GM21576 (cell line): ENCODE measurements around the gene GPATCH1.
A peak's percentile ranks its signal among the peaks of the same experiment; 100 is the strongest.
"Not testable (repeated sequence)": the region's sequence is repeated elsewhere in the genome, so short reads cannot be mapped to it uniquely, and the experiment has no call there.

Experiments used
- ATAC-seq: cut with Tn5 transposase; IDR thresholded peaks from one replicate; pipeline ENCODE4 v1.9.1; 2021; ENCODE audit warnings: mild to moderate bottlenecking, moderate library complexity; ENCODE audit not compliant: unreplicated experiment

GPATCH1 gene

DNA sequence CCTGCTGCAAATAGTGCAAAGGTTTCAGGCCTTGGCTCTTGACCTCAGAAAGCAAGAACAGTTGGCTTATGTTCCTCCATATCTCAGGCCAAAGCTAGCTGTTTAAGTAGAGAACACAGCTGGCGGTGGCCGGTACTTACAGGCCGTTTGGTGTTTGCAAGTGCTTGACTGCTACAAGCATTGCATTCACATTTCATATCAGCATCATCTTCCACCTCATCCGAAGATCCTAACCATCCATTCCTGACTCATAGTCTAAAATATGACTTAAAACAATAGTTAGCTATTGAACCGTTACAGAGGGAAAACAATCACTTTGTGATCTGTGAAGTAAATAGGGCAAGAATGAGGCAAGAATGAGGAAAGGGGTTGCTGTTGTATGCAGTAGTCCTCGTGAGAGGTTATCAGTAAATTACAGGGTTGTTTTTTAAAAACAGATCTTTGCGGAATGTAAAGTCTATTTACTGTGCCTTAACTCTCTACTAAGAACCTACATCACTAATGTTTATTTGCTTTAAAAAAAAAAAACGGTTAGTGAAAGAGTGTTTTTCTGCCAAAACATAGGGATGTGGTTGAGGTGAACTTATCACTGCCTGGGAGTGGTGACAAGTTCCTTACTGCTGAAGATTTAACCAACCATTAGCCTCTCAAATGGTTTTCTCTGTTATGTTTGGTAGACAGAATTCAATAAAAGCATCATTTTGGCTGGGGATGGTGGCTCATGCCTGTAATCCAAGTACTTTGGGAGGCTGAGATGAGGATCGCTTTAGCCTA, 29.3 kb downstream of the GPATCH1 start:
- ATAC-seq: no peak

DNA sequence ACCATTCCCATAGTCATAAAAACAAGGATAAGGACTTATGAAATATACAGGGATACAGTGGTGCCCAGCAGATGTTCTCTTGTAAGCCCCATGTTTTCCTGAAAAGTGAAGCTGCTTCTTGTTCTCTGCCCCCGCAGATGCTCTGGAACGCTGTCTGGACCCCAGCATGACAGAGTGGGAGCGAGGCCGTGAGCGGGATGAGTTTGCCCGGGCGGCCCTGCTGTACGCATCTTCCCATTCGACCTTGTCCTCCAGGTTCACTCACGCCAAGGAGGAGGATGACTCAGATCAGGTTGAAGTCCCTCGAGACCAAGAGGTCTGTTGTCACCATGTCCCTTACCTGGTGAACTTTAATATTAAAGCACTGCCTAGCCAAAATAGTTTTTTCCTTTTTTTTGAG, 30.6 kb downstream of the GPATCH1 start:
- ATAC-seq: no peak

DNA sequence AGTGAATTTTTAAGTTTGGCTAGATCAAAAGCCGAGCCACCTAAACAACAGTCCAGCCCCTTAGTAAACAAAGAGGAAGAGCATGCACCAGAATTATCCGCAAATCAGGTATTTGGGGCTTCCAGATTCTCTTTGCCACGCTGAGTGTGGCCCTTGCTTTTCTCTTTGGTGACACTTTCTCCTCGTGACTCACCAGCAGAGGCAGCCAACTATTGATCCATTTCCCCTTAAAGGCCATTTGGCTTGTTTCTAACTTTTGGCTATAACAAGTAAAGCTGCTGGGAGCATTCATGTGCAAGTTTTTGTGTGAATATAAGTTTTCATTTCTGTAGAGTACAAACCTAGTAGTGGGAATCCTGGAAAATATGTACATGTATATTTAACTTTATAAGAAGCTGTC, 33.3 kb downstream of the GPATCH1 start:
- no peak for ATAC-seq

DNA sequence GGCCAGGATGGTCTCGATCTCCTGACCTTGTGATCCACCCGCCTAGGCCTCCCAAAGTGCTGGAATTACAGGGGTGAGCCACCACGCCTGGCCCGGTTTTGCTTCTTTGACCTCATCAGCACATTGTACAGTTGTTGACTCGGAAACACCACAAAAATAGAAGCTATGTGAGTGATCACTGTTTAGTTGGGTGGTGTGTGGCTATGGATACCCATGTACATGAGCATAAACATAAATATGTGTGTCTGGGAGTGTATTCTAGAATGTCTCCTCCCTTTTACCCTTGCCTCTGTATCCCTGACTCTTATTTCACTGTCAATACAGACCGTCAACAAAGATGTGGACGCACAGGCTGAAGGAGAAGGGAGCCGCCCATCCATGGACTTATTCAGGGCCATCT, 36.5 kb downstream of the GPATCH1 start:
- no peak for ATAC-seq

- ATAC-seq: no peak
Observed at GRCh38 chr19:33118643-33119042, 37.7 kb downstream of the GPATCH1 start.

DNA sequence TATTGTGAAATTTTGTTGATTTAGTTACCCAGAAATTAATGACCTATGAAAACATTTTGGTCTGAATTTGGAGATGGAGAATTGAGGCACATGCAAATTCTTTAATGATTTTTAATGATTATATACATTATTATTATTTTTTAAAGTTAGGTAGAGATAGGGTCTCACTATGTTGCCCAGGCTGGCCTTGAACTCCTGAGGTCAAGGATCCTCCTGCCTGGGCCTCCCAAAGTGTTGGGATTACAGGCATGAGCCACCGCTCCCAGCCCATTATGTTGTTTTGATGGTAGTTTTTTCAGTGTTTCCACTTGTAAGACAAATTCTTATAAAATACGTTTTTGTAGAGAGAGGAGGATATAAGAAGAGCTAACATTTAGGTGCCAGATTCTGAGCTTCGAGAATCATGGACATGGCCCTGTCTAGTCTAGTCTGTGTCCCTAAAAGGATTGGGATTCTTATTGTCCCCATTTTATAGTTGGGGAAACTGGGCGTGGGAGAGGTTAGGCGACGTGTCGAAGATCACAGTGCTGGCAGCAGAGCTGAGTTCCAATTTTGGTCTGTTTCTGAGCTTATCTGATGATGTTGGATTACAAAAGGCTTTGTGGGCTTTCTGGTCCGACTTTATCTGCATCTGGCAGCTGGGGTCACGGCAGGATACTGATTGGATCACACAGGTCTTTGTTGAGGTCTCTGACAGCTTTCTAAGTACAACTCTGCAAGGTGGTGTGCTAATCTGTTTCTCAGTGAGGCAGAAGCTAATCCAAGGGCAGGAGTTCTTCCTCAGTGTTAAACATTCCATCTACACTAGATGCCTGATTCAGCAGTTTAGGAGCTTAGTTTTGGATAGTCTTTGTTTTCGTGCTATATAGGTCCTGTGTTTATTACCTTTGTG, 43.5 kb downstream of the GPATCH1 start:
- ATAC-seq: no peak

DNA sequence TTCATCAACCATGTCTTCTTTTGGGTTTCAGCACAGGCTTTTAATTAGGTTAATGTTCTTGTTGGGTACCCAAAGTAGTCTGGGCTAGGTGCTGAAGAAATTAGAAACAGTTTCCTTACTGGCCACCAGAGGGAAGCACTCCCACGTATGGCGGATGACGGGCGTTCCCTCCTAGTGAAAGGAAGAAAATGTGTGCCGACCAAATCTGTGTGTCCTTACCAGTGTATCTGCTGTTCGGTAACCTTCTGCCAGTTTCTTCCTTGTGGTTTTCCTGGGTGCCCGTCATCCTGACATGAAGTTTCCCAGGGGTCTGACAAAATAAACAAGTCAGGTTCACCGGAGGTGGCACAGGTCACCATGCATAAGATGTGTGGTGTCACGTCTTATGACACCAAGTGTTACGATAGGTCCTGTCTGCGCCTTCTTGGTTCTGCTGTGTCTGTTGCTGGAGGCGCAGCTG, 45.0 kb downstream of the GPATCH1 start:
- peak; percentile 56 for ATAC-seq

DNA sequence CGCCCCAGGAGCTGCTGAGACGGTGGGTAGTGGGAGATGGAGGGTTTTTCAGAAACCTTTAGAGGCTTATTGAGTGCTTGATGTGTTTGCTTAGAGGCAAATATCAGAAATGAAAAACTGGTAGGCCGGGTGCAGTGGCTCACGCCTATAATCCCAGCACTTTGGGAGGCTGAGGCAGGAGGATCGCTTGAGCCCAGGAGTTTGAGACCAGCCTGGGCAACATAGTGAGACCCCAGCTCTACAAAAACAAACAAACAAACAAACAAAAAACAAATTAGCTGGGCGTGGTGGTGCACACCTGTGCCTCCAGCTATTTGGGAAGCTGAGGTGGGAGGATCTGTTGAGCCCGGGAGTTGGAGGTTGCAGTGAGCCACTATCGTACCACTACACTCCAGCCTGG, 45.7 kb downstream of the GPATCH1 start:
- not testable (repeated sequence) for ATAC-seq

DNA sequence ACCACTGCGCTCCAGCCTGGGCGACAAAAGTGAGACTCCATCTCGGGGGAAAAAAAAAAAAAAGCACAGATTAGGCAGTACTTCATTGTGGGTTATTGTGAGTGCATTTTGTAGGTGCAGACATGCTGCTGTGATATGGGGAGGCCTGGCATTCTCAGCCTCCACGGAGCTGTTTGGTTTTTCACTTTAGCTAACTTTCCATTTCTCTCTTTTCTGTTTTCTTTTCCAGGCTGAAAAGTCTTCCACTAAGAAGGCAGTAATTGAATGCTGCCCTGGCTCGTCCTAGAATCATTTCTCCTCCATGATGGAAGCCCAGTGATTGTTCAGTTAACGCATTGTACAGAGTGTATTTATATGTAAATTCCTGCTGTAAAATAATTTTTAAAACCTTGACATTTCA, 48.9 kb downstream of the GPATCH1 start:
- no peak for ATAC-seq

DNA sequence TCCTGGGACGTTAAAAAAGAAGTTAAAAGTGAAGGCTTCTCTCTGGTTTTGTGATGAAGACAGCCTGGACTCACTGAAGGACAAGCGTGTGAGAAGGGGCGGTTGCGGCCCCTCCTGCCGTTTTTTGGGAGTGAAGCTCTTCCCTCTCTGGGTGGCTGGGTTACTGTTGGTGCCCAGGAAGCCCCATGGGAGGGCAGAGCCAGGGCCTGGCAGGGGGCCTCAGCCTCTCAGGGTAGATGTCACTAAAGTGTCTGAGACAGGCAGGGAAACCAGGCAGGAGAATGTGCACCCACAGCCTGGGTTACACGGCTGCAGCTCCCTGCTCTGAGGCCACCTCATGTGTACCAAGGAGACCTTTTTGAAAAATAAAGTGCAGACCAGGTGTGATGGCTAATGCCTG, 49.5 kb downstream of the GPATCH1 start:
- ATAC-seq: no peak

DNA sequence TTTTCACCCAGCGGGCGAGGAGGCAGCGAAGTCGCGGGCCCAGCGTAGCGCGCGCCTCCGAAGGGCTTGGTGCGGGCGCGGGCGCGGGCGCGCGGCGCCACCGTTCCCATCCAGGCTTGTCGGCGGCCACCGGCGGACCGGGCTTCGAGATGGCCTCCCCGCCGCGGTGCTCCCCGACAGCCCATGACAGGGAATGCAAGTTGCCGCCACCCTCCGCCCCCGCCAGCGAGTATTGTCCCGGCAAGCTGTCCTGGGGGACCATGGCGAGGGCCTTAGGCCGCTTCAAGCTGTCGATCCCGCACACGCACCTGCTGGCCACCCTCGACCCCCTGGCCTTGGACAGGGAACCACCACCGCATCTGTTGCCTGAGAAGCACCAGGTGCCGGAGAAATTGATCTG, 51.0 kb downstream of the GPATCH1 start, which contains the start of gene WDR88:
TSS of gene WDR88 (plus strand) at position 94 of the 400 bp plus-strand sequence. CDS start at position 150, 56 bp downstream.
- ATAC-seq: no peak

DNA sequence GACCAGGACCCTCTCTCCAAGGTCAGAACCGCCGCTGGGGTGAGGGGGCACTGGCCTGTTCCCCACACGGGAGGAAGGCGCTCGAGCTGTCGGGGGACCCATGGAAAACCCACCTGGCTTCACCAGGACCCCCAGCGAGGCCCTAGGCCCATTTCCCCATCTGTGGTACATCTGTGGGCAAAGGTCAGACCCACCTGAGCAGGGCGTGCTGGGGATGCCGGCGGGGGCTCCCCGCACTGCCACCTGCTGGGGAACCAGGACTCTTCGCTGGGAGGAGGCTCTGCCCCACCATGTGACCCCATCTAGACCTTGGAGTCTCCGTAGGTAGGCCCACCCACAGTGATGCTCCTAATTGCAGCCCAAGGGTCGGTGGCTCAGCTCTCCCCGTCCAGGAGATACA, 51.4 kb downstream of the GPATCH1 start:
- no peak for ATAC-seq

DNA sequence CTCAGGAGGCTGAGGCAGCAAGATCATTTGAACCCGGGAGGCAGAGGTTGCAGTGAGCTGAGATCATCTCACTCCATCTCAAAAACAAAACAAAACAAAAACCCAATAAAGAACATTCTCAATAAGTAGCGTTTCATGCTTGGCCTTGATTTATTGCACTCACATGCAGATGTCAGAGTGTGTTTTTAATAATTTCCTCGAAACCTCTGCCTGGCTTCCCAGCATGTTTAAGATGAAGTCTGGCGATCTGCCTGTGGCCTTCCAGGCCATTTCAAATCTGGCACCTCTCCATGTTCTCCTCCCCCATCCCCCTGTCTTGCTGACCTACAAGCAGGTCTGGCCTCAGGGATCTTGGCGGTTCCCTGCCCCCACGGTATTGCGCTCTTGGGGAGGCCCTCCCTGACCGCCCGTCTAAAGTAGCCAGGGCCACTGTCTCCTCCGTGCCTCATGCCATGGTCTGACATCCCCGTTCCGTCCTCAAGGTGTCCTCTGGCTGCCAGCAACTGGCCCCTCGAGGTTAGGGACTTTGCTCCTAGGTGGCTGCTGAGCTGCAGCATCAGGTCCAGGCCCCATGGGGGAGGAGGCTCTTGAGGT, 52.6 kb downstream of the GPATCH1 start:
- no peak for ATAC-seq

DNA sequence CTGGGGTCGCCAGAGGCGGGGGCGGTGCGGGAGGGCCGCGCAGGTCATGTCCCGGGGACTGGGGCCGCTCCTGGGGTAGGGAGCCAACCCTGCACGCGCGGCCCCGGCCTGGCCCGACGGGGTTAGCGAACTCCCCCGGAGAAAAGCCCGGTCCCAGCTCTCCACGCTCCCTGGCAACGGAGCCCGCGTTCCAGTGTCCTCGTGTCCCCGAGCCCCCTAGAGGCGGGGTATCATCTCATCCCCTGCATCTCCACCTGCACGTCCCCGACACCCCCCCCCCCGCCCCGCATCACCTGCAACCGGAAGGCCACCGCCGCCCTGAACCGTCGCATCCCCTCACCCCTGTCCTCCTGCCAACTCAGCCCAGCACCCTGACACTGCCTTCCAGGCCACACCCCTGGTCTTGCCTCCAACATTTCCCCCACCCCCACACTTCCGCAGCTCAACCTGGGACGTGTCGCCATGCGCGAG, 53.6 kb downstream of the GPATCH1 start:
- ATAC-seq: no peak

DNA sequence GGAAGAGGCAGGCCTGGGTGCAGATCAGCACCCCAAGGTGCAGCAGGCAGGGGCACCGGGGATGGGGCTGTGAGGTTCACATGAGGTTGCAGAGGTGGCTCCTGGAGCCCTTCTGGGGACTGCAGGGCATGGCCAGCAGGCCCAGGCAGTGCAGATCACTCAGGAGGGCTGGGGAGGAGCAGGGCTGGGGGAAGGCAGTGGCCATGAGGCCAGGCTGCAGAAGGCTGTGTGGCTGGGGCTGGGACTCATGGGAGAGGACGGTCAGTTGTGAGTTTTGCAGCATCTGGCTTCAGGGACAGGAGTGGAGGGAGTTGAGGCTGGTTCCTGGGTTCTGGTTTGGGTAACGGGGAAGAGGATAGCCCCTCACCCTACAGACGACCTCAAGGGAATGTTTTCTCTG, 58.2 kb downstream of the GPATCH1 start:
- ATAC-seq: no peak

GRCh38 chr19:33143897-33144405, 63.0 kb downstream of the GPATCH1 start:
- ATAC-seq: peak; percentile 66

- ATAC-seq: no peak
Observed at GRCh38 chr19:33146209-33146608, 65.2 kb downstream of the GPATCH1 start.

DNA sequence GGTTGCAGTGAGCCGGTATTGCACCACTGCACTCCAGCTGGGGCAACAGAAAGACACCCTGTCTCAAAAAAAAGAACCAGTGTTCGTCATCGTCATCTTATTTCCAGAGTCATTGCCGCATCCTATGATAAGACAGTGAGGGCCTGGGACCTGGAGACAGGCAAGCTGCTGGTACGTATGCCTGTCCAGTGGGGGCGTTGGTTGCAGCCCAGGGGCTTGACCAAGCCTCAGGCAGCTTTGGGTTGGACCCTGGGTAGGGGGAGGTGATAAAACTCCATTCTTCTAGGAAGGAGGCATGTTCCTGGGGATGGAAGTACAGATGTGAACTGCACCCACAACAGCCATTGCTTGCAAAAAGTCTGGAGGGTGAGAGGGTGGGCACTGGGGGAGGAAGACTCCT, 66.6 kb downstream of the GPATCH1 start:
- no peak for ATAC-seq

GRCh38 chr19:33150852-33151518, 70.0 kb downstream of the GPATCH1 start:
- no peak for ATAC-seq

GRCh38 chr19:33152176-33152575, 71.2 kb downstream of the GPATCH1 start:
- ATAC-seq: no peak

DNA sequence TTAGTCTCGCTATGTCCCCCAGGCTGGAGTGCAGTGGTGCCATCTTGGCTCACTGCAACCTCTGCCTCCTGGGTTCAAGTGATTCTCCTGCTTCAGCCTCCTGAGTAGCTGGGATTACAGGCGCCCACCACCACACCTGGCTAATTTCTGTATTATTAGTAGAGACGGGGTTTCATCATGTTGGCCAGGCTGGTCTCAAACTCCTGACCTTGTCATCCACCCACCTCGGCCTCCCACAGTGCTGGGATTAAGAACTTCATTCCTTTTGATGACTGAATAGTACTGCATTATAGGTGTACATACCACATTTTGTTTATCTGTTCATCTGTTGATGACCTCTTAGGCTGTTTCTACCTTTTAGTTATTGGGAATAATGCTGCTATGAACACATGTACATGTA, 71.6 kb downstream of the GPATCH1 start:
- ATAC-seq: not testable (repeated sequence)
